Measurements from ENCODE around the gene ATP10A.
A peak's percentile ranks its signal among the peaks of the same experiment; 100 is the strongest.
"Not testable (repeated sequence)": the region's sequence is repeated elsewhere in the genome, so short reads cannot be mapped to it uniquely, and the experiment has no call there.

ATP10A gene

DNA sequence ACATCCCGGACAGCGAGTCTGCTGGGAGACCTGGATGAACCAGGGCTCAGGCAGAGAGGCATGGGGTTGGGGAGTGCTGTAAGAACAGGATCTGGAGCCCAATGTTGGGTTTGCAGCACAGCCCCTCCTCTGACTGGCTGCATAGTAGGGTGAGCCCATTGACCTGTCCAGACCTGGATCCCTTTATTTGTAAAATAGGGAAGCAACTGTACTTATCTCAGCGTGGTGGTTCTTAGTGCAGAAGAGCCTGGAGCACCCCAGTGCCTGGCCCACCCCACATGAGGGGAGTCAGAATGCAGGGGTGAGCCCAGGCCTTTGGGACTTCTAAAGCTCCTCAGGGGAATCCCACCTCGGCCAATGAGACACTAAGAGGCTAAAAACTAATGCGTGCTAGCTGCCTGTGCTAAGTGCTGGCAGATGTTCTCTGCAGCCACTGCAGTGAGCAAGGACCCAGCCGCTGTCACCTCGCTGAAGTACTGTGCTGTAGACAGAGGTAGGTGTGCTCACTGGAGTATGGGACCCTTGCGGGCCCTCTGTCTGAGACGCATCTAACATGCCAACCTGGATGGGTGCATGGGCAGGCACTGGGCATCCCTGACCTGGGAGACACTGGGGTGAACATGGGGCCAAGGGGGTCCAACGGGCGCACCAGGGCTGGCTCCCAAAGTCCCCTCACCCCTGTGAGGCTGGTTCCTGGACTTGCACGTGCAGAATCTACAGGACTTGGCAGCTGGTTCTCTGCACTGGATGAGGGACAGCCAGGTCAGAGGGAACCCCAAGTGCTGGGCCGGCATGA is 95.6 kb downstream of the ATP10A start:
- no peak overlapping the region for H3K4me3 ChIP-seq
- H3K4me1 ChIP-seq = peaks cover 9 to 40% (median 25%) of the 10 kb centered on the region in 10 experiments
- no peak overlapping the region for H3K4me2 ChIP-seq
- no peak overlapping the region for H3K27ac ChIP-seq
- H3K9ac ChIP-seq = no peak overlapping the region
- no peak for TF ChIP-seq Cebpa-rat (IDR thresholded peaks at IDR 0.05)
- no peaks in the 10 kb centered on the region; a peak in 1 of 22 replicates for H4K20me1 ChIP-seq
- H3K36me3 ChIP-seq = peaks cover 0 to 53% (median 16%) of the 10 kb centered on the region in 11 experiments; a peak in 15 of 22 replicates
- no peaks in the 10 kb centered on the region for H3K27me3 ChIP-seq
- H3K9me3 ChIP-seq (replicated peaks in 1 of 11) = peaks cover 12 to 27% (median 17%) of the 10 kb centered on the region in 11 experiments; a peak in 20 of 22 replicates

DNA sequence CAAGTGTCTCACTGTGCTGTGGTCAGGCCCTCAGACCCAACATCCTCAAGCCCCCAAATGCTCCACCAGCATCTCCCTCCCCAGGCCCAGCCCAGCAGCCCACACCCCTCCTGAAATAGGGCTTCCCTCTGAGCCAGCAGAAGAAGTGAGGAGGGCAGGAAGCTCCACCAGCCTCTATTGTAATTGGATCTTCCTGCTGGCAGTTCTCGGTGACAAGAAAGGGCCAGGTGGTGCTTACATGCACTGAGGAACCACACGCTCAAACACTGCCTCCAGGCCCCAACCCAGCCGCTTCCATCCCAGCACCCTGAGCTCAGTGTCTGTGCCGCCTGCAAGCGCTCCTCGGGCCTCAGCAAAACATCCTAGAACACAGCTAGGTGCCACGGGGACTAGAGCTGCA is 96.7 kb downstream of the ATP10A start:
- Histone ChIP-seq H3K4me3 (no peak overlapping the region), H3K27ac (no peak overlapping the region), H3K36me3 (peaks cover 0 to 53% (median 16%) of the 10 kb centered on the region in 11 experiments; a peak in 15 of 22 replicates), H3K27me3 (no peaks in the 10 kb centered on the region), H3K4me2 (no peak overlapping the region), H3K9ac (no peak overlapping the region), H4K20me1 (no peaks in the 10 kb centered on the region; a peak in 1 of 22 replicates), H3K4me1 (peaks cover 18 to 37% (median 25%) of the 10 kb centered on the region in 10 experiments; a peak in 19 of 20 replicates), H3K9me3 (replicated peaks in 1 of 11) (peaks cover 12 to 30% (median 17%) of the 10 kb centered on the region in 11 experiments; a peak in 20 of 22 replicates)
- no peak for TF ChIP-seq Cebpa-rat (IDR thresholded peaks at IDR 0.05)

DNA sequence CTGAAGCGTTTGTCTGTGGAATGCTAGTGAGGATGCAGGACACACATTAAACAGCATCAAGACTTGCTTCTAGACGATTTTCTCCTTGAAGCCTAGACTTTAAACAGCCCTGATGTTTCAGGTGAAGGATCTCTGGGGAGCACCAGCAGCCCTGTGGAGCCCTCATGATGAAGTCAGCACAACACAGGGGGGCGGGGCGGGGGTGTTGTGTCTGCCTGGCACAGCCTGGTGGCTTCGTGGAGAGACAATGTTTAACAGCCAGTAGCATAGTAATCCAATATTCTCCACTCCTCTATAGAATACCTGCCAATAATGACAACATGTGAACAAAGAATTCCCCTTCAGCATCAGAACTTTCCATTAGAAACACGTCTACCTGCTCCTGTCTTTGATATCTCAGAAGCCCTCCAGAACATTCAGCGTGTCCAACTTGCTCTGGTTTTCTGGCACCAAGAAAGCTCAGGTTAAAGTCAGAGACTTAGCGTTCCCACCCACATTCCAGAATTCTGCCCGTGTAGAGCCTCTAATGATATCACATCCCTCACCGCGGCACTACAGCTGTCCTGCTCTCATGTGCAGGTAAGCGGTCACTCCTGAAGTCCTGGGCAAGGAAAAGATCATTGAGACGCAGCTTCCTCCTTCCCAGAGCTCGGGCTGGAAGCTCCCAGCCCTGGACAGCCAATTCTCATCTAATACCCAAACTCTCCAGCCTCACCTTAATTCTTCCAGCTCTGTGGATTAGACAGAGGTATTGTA is 98.0 kb downstream of the ATP10A start:
- peaks cover 19 to 27% (median 24%) of the 10 kb centered on the region in 10 experiments; a peak in 19 of 20 replicates for H3K4me1 ChIP-seq
- H3K9me3 ChIP-seq (replicated peaks in 1 of 11) = peaks cover 12 to 35% (median 17%) of the 10 kb centered on the region in 11 experiments; a peak in 20 of 22 replicates
- TF ChIP-seq Cebpa-rat (IDR thresholded peaks at IDR 0.05) = no peak
- no peaks in the 10 kb centered on the region for H4K20me1 ChIP-seq
- peaks cover 0 to 56% (median 16%) of the 10 kb centered on the region in 11 experiments; a peak in 15 of 22 replicates for H3K36me3 ChIP-seq
- no peak overlapping the region for H3K4me3 ChIP-seq
- H3K4me2 ChIP-seq = no peak overlapping the region
- H3K9ac ChIP-seq = no peak overlapping the region
- H3K27ac ChIP-seq = no peak overlapping the region
- no peaks in the 10 kb centered on the region for H3K27me3 ChIP-seq

DNA sequence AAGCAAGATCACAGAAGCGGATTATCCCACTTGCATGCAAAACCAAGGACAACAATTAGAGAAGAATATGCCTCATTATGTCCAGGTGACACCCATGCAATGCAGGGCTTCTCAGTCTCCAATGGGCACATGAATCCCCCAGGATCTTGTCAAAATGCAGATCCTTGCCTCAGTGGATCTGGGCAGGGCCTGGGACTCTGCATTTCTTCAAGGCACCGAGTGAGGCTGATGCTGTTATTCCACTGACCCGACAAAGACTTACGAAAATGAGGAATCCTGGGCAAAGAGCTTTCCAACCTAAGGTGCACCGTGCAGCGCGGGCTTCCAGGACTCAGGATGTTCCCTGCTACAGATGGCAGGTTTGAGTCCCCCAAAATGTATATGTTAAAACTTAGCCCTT is 99.2 kb downstream of the ATP10A start:
- H3K27me3 ChIP-seq = no peaks in the 10 kb centered on the region
- no peaks in the 10 kb centered on the region for H4K20me1 ChIP-seq
- H3K4me3 ChIP-seq = no peak overlapping the region
- peaks cover 19 to 27% (median 24%) of the 10 kb centered on the region in 10 experiments; a peak in 19 of 20 replicates for H3K4me1 ChIP-seq
- H3K36me3 ChIP-seq = peaks cover 0 to 51% (median 16%) of the 10 kb centered on the region in 11 experiments; a peak in 15 of 22 replicates
- peaks cover 12 to 35% (median 17%) of the 10 kb centered on the region in 11 experiments; a peak in 20 of 22 replicates for H3K9me3 ChIP-seq (replicated peaks in 1 of 11)
- H3K9ac ChIP-seq = no peak overlapping the region
- no peak overlapping the region for H3K27ac ChIP-seq
- TF ChIP-seq Cebpa-rat (IDR thresholded peaks at IDR 0.05) = no peak
- H3K4me2 ChIP-seq = peak overlapping the region in 5 of 11 experiments; percentile 9 to 35 (median 20); a peak in 5 of 22 replicates

DNA sequence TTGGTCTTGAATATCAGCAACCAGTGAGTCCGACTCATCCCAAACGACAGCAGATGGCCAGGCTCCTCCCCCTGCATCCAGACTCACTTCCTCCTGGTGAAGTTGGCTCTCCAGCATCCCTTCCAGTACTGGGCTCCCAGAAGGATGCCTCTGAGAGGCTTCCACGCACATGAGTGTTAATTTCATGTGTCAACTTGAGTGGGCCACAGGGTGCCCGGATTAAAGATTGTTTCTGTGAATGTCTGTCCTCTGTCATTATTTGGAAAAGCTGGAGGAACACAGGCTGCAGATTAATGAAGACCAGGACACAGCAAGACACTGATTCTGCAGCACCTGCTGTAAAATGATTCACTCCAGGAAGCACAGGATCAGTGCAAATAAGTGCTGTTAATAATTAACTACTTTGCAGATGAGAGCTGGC is 99.8 kb downstream of the ATP10A start:
- no peak overlapping the region for H3K4me3 ChIP-seq
- TF ChIP-seq Cebpa-rat (IDR thresholded peaks at IDR 0.05) = no peak
- no peaks in the 10 kb centered on the region for H3K27me3 ChIP-seq
- no peak overlapping the region for H3K9ac ChIP-seq
- H3K4me1 ChIP-seq = peaks cover 19 to 27% (median 24%) of the 10 kb centered on the region in 10 experiments; a peak in 19 of 20 replicates
- H3K27ac ChIP-seq = no peak overlapping the region
- H4K20me1 ChIP-seq = no peaks in the 10 kb centered on the region
- peak overlapping the region in 5 of 11 experiments; percentile 9 to 55 (median 17); a peak in 7 of 22 replicates for H3K4me2 ChIP-seq
- peaks cover 0 to 49% (median 16%) of the 10 kb centered on the region in 11 experiments; a peak in 15 of 22 replicates for H3K36me3 ChIP-seq
- peaks cover 12 to 35% (median 17%) of the 10 kb centered on the region in 11 experiments; a peak in 20 of 22 replicates for H3K9me3 ChIP-seq (replicated peaks in 1 of 11)

DNA sequence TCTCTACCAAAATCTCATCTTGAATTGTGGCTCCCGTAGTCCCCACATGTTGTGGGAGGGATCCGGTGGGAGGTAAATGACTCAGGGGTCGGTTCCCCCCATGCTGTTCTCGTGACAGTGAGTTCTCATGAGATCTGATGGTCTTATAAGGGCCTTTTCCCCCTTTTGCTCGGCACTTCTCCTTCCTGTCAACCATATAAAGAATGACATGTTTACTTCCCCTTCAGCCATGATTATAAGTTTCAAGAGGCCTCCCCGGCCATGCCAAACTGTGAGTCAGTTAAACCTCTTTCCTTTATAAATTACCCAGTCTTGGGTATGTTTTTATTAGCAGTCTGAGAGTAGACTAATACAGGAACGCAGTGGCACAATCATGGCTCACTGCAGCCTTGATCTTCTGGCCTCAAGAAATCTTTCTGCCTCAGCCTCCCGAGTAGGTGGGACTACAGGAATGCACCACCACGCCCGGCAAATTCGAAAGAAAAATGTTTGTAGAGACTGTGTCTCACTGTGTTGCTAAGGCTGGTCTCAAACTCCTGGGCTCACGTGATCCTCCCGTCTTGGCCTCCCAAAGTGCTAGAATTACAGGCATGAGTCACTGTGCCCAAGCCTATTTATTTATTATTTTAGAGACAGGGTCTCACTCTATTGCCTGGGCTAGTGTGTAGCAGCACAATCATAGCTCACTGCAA is 101.0 kb downstream of the ATP10A start:
- Histone ChIP-seq H3K27me3 (no peaks in the 10 kb centered on the region), H3K9ac (peak overlapping the region in 2 of 11 experiments; percentile 16 to 22; a peak in 4 of 22 replicates), H3K27ac (peak overlapping the region in 9 of 11 experiments; percentile 13 to 78 (median 55); a peak in 17 of 22 replicates), H3K9me3 (replicated peaks in 1 of 11) (peaks cover 12 to 35% (median 17%) of the 10 kb centered on the region in 11 experiments; a peak in 20 of 22 replicates), H3K4me2 (peak overlapping the region; percentile 4 to 68 (median 45); a peak in 18 of 22 replicates), H3K36me3 (peaks cover 0 to 38% (median 16%) of the 10 kb centered on the region in 11 experiments; a peak in 15 of 22 replicates), H3K4me3 (0 out of 20 replicates have a peak overlapping the region, but pooled peaks of 1 of the 10 experiments have one; percentile 11), H4K20me1 (no peaks in the 10 kb centered on the region), H3K4me1 (peaks cover 19 to 27% (median 24%) of the 10 kb centered on the region in 10 experiments; a peak in 19 of 20 replicates)
- TF ChIP-seq Cebpa-rat (IDR thresholded peaks at IDR 0.05) = no peak

DNA sequence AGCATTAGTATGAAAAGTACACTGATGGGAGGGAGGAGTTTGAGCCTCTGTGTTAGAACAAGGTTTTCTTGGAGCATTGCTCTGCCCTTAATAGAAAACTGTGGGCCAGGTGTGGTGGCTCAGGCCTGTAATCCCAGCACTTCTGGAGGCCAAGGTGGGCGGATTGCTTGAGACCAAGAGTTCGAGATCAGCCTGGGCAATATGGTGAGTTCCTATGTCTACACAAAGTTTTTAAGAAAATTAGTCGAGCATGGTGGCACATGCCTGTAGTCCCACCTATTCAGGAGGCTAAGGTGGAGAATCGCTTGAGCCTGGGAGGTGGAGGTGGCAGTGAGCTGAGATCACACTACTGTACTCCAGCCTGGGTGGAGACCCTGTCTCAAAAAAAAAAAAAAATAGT is 103.7 kb downstream of the ATP10A start:
- no peak overlapping the region for H3K9ac ChIP-seq
- no peak overlapping the region for H3K27ac ChIP-seq
- no peak overlapping the region for H3K4me2 ChIP-seq
- H3K4me3 ChIP-seq = no peak overlapping the region
- no peak for TF ChIP-seq Cebpa-rat (IDR thresholded peaks at IDR 0.05)
- peaks cover 19 to 27% (median 24%) of the 10 kb centered on the region in 10 experiments; a peak in 19 of 20 replicates for H3K4me1 ChIP-seq
- H3K36me3 ChIP-seq = peaks cover 0 to 15% (median under 1%) of the 10 kb centered on the region in 11 experiments; a peak in 9 of 22 replicates
- peaks cover 0 to 12% (median 1%) of the 10 kb centered on the region in 11 experiments; a peak in 7 of 22 replicates for H3K9me3 ChIP-seq (replicated peaks in 1 of 11)
- no peaks in the 10 kb centered on the region for H3K27me3 ChIP-seq
- H4K20me1 ChIP-seq = no peaks in the 10 kb centered on the region

DNA sequence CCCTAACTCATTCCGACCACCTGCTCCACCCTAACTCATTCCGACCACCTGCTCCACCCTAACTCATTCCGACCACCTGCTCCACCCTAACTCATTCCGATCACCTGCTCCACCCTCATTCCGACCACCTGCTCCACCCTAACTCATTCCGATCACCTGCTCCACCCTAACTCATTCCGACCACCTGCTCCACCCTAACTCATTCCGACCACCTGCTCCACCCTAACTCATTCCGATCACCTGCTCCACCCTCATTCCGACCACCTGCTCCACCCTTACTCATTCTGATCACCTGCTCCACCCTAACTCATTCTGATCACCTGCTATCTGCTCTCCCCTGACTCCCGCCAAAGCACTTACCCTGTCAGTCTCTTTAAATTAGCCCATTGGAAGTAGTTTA is 104.5 kb downstream of the ATP10A start:
- not testable (repeated sequence) for H3K27me3 ChIP-seq; H3K4me3 ChIP-seq; H3K27ac ChIP-seq; H3K9me3 ChIP-seq (replicated peaks in 1 of 11); H3K9ac ChIP-seq; H4K20me1 ChIP-seq; H3K4me2 ChIP-seq
- peaks cover 0 to 22% (median 8%) of the 10 kb centered on the region in 11 experiments; a peak in 9 of 22 replicates for H3K36me3 ChIP-seq
- peaks cover 15 to 21% (median 20%) of the 10 kb centered on the region in 10 experiments; a peak in 19 of 20 replicates for H3K4me1 ChIP-seq
